ENCODE measurements around the gene CELF4.

The CELF4 gene

GRCh38 chr18:37315935-37316334, 249.7 kb downstream of the CELF4 start:
- no peak for DNase-seq (ENCODE audit: low spot score)

DNA sequence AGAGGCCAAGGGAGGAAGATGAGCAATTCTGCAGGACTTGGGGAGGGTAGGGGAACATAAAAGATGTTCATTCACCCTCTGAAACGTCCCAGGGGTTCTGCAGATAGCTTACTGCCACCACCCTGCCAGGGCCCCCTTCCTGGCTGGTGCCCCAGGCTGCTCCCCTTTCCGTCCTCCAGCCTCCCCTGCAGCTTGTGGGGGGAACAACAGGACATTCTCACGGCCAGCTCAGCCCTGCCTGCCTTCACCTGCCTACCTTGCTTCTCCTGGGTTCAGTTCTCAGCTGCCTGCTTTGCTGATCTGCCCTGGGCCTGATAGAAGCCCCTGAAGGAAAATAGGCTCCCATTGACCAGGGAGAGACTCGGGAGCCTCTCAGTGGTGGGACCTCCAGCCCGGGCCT, 251.1 kb downstream of the CELF4 start:
- DNase-seq (ENCODE audit: low spot score): no peak

- no peak for DNase-seq (ENCODE audit: low spot score)
These were observed 252.0 kb downstream of the CELF4 start for GRCh38 chr18:37313624-37314023.

- DNase-seq (ENCODE audit: low spot score): no peak
These were observed 255.7 kb downstream of the CELF4 start for GRCh38 chr18:37309861-37310260.

DNA sequence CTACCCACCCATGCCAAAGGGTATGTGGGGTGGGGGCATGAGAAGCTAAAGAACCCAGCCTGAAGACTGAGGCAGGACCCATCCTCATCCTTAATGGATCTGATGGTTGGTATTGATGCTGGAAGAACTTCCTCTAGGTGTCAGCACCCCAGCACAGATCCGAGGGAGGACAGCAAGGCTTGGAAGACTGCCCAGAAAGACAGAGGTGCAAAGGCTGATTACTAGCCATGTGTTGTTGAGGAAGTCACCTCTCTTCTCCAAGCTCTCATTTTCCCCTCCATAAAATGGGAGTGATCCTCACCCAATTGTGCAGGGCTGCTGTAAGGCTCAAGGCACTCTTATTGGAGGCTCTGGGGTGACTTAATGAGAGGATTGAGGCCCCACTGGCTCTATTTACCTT, 256.5 kb downstream of the CELF4 start:
- no peak for DNase-seq (ENCODE audit: low spot score)

DNA sequence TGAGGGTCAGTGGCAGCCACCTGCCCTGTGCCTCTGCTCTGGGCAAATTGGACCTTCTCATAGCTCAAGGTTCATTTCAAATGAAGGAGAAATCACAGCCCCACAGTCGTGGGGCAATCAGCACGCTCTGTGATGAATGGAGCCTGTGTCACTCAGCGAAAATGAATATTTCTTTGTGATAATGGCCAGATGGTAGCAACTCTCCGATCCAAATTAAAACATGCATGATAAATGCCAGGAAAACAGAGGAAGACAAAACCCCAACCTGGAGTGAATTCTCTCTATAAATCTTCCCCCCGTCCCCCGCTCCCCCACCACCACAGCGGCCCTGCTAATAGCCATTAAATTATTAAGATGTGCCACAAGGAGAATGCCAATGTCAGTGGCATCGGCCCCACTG, 258.4 kb downstream of the CELF4 start:
- DNase-seq (ENCODE audit: low spot score): peak; percentile 40

DNA sequence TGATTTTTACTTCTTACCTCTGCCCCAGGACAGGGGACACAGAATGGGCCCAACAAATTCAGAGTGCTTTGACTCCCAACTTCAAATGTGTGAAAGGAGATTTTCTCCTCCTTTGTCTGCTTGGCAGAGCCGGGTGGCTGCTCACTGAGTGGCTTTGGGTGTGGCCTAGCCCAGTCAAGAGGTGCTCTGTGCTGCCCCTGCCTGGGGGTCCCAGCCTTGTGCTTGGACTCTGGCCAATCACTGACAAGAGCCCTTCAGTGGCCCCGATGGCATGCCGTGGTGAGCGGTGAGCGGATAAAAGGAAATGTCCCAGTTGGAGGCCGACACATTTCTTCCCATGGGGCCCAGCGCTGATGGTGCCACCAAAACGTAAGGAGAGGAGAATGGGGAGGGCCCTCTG, 259.2 kb downstream of the CELF4 start:
- no peak for DNase-seq (ENCODE audit: low spot score)

DNA sequence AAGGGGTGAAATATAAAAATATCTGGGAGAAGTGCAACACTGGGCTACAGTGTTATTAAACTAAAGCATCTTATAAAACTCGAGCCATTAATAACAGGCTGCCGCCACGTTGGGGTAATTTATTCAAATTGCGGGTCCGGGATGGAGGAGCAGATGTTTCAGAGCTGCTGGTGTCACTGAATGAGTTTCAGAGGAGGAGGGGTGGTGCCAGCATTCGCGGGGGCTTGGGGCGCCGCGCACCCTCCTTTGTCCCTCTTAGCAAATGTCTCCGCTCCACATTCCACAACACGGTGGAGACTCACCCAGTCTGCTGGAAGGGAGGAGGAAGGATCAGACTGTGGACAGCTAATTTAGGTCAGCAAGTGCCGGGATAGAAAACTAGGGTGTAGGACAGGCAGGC, 260.5 kb downstream of the CELF4 start:
- DNase-seq (ENCODE audit: low spot score): no peak

DNA sequence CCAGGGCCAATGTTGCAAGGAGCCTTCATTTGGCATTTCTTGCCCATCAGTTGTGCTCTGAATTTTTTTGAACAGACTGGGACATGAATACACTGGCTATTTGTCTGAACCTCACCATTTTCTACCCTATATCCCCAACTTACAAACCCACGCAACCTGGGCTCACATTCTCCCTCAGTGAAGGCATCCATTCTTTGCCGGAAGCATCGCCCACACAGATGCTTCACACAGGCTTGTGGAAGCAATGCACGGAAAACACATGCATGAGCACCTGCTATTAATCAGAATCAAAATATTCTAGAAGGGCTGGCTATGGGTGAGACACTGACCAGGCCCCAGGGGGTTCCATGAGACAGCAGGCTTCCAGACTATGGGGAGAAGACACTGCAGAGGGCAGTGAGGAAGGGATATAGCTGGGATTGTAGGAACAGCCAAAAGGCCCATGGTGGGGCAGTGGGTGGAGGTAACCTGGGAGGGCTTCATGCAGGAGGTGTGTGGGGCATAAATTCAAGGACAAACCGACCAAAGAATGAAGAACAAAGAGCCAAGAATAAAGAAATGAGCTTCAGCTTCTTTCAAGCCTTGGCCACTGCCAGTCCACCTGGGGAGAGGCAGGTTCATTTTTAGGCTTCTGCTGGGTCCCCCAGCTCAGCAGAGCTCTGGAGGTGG, 261.5 kb downstream of the CELF4 start:
- peak; percentile 48 for DNase-seq (ENCODE audit: low spot score)

DNA sequence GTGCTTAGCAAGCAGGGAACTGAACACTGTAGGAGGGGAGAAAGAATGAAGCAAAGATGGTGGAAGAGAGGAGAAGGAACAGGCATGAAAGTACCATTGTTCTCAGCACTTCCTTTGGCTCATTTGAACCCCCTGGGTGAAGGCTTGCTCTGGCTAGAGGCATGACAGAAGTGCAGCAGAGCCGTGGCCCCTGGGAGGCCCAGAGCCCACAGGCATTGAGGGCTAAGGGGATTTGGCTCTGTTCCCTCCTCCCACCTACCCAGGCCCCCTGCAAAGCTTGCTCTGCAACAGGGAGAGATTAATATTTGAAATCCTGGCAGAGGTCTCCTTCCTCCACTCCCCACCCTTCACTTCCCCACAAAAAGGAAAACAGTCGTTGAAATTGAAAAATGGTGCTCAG, 262.6 kb downstream of the CELF4 start:
- DNase-seq (ENCODE audit: low spot score): no peak

- DNase-seq (ENCODE audit: low spot score): no peak
These were observed 263.1 kb downstream of the CELF4 start for GRCh38 chr18:37302519-37302918.

DNA sequence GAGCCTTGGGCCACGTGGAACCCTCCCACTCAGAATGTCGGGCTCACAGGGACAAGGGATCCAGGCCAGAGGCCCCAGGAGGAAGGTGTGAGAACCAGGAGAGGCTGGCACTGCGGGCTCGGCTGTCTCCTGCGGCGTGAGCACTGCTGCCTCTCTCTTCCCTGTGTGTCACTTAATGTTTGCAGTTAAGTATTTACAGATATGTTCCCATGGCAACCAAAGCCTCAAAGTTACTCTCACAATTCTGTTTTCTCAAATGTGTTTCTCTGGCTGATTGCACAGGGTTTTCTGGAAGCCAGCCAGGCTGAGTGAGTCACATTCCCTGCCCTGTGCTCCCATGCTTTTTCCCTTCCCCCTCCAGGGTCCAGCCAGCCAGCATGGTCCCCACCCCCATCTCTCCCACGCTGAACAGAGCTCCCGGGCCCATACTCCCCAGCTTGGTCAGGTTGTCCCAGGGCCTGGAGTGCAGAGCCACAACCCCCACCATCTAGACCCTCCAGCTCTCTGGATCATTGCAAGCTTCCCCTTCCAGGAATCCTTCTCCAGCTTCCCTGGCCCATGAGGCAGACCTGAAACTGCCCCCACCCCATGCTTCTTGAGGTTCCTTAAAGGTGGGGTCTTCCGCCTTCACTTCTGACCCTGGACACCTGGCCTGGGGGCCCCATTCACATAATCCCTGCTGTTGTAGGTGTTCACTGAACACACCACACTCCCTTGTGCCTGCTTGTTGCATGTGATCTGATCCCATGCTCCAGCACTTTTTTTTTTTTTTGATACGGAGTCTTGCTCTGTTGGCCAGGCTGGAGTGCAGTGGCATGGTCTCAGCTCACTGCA, 265.9 kb downstream of the CELF4 start:
- peak; percentile 75 for DNase-seq (ENCODE audit: low spot score)

DNA sequence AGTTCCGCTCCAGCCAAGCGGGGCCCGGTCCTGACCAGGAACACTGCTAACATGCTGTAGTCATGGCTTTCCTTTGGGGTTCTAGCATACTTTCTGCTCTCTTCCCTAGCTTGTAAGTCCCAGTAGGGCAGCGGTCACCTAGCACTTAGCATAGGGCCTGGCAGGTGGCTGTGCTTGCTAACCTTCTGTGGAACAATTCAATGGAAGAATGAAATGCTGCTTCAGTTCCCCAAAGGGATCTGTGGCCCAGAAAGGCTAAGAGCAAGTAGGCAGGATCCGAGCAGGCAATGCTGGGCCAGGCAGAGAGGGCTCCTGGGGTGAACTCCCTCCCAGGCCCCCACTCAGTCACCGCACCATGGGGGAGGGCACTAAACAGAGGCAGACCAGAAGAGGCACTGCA, 266.8 kb downstream of the CELF4 start:
- DNase-seq (ENCODE audit: low spot score): no peak

DNA sequence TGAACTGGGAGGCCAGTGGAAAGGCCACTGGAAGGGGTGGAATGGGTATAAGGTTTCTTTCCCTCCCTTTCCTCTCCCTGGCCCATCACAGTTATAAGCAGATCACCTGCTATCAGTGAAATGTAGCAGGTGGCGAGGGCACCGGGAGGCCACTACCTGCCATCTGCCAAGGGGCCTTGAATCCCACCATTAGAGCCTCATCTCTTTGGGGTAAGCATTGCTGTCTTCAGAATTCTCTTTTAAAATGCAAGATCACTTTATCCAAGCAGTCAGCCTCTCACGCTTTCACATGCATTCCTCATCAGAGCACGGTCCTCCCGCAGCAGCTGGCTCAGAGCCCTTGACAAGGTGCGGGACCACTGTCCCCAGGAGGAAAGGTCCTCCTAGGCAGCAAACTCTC, 268.5 kb downstream of the CELF4 start:
- no peak for DNase-seq (ENCODE audit: low spot score)

DNA sequence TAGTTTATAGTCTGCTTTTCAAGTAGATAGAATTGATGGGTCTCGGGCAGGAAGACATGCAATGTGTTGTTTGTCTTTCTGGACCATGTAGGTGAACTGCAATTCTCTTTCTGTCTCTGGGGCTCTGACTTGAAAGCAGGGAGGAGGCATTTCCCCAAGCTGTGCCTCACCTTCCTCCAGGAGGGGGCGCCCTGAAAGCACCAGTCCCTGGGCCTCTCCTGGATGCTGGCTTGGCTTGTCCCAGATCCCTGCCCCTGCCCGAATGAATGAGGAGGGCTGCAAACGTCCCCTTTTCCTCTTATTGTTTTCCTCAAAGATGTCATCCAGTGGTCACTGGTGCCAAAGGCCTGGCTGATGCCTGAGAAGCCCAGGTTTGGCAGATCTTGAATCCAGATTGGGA, 270.6 kb downstream of the CELF4 start:
- DNase-seq (ENCODE audit: low spot score): no peak

- DNase-seq (ENCODE audit: low spot score): no peak
These were observed 272.2 kb downstream of the CELF4 start for GRCh38 chr18:37293359-37293758.

GRCh38 chr18:37289423-37289822, 276.2 kb downstream of the CELF4 start:
- DNase-seq (ENCODE audit: low spot score): no peak

DNA sequence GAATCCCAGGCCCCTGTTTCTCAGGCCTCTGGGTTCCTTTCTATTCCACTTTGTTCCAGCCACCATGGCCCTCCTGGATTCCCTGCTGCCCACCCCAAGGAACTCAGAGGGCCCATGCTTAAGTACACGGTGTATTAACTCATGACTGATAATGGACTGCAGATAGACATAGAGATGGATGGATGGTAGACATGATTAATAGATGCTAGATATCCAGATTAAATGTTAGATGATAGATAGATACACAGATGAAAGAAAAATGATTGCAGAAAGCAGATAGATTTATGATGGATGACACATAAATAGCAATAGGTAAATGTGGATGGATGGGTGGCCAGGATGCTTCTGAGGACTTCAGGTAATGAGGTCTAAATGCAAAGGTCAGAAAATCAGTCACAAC, 278.0 kb downstream of the CELF4 start:
- DNase-seq (ENCODE audit: low spot score): no peak

- DNase-seq (ENCODE audit: low spot score): no peak
These were observed 278.8 kb downstream of the CELF4 start for GRCh38 chr18:37286801-37287200.

- no peak for DNase-seq (ENCODE audit: low spot score)
These were observed 279.8 kb downstream of the CELF4 start for GRCh38 chr18:37285825-37286224.

GRCh38 chr18:37284260-37284659, 281.3 kb downstream of the CELF4 start:
- no peak for DNase-seq (ENCODE audit: low spot score)

DNA sequence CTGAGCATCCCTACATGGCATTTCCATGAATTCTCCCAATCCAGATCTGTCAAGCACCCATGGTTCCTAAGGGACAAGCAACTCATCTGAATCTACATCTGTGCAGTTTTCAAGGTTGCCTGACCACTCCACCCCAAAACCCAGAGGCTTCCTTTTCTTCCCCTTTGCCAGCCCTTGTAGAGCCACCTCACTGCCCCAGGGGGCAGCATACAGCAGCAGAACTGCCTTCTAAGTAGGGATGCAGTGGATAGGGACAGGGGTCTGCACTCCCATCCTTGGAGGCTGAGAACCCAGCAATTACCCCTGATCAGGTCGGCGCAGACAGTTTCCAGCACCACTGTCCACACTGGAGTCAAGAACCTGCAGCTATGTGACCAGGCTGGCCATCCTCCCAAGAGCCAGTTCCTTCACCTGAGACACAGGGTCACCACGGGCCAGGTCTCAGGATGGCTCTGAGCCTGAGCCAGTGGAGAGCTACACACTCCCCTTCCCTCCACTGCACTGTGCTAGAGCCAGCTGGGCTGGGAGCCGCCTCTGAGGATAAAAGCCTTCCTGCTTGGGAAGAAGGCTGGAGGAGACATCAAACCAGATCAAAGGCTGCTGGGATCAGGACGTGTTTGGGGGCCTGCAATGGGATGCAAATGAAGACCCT, 283.1 kb downstream of the CELF4 start:
- no peak for DNase-seq (ENCODE audit: low spot score)

- no peak for DNase-seq (ENCODE audit: low spot score)
These were observed 284.8 kb downstream of the CELF4 start for GRCh38 chr18:37280701-37281393.
